HUES48 (cell line): ENCODE measurements around the gene FRRS1.

Source experiments
- H3K27ac ChIP-seq: one replicate; pipeline ENCODE4 v1.7.0; 2013; ENCODE audit warnings: low read depth, low read length, inconsistent platforms
- H3K27me3 ChIP-seq: 2 replicates; pipeline ENCODE4 v1.6.1; 2013; ENCODE audit warnings: mild to moderate bottlenecking, low read length; ENCODE audit not compliant: control insufficient read depth, insufficient read depth
- H3K36me3 ChIP-seq: 2 replicates; pipeline ENCODE4 v1.6.1; 2013; ENCODE audit warnings: low read length; ENCODE audit not compliant: control insufficient read depth, insufficient read depth
- H3K4me1 ChIP-seq: 2 replicates; pipeline ENCODE4 v1.6.1; 2013; ENCODE audit warnings: mild to moderate bottlenecking, low read length; ENCODE audit not compliant: control insufficient read depth, insufficient read depth
- H3K4me3 ChIP-seq: 2 replicates; pipeline ENCODE4 v1.5.1; 2013; ENCODE audit warnings: mild to moderate bottlenecking, low read depth, low read length
- H3K9ac ChIP-seq: 2 replicates; pipeline ENCODE4 v1.6.1; 2013; ENCODE audit warnings: mild to moderate bottlenecking, low read depth, low read length, moderate library complexity
- H3K9me3 ChIP-seq: 2 replicates; pipeline ENCODE4 v1.6.1; 2013; ENCODE audit warnings: low read length; ENCODE audit not compliant: control insufficient read depth, insufficient read depth

The FRRS1 gene

DNA sequence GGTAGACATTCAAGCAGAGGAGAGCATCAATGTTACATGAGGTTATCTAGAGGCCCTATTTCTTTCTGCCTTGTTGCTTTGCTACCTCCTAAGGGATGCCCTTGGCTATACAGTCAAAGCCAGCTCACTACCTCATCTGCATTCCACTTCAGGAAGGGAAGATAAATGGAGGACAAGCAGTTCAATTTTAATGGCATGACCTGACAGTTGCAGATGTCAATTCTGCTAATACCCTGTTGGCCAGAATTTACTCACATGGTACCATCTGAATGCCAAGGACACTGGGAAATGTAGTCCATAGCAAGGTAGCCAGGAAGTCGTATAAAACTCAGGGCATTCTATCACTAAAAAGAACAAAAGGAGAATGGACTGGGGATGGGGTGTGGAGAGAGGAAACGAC lies 89.0 kb downstream of the FRRS1 start:
- Histone ChIP-seq H3K27me3 (no peaks in the 10 kb centered on the region), H3K4me3 (no peak overlapping the region), H3K9me3 (no peaks in the 10 kb centered on the region), H3K36me3 (no peaks in the 10 kb centered on the region), H3K9ac (no peak overlapping the region), H3K4me1 (no peaks in the 10 kb centered on the region), H3K27ac (no peak overlapping the region)

DNA sequence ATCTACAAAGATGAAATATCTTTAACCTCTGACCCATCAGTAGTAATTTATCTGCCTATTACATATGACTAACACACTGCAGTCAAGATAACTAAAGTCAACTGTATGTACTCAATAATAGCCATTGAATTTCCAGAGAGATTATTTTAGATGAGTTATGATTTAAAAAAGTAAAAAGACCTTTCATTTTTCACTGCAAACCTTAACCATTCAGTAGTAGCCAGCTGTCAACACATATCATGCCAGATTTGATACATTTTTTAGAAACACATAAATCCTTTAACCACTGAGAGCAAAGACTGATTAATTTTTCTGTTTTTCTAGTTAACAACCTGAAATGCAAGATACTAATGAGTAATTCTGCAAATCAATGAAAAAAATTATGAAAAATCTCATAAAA lies 89.6 kb downstream of the FRRS1 start:
- no peaks in the 10 kb centered on the region for H3K36me3 ChIP-seq
- H3K9me3 ChIP-seq: no peaks in the 10 kb centered on the region
- no peak overlapping the region for H3K27ac ChIP-seq
- H3K4me3 ChIP-seq: no peak overlapping the region
- no peaks in the 10 kb centered on the region for H3K27me3 ChIP-seq
- H3K4me1 ChIP-seq: no peaks in the 10 kb centered on the region
- H3K9ac ChIP-seq: no peak overlapping the region

DNA sequence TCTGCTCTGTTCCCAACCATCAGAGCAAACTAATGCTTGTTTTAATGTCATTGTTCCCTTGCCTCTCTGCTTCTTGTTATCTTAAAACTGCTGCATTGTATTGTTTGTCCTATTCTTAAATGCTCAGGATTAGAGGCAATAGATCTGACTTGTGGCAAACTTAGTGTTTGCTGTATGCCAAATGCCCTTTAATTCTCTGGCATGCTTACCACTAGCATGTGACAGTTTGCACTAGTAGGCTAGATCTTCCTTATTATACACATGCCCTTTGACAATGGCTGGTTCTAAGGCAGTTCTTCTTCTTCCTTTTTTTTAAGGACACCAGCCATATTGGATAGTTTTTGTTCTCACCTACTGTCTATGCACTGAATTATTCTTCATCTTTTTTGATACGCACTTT lies 90.4 kb downstream of the FRRS1 start:
- no peak overlapping the region for H3K27ac ChIP-seq
- H3K27me3 ChIP-seq: no peaks in the 10 kb centered on the region
- H3K9ac ChIP-seq: no peak overlapping the region
- no peaks in the 10 kb centered on the region for H3K9me3 ChIP-seq
- H3K4me3 ChIP-seq: no peak overlapping the region
- H3K36me3 ChIP-seq: no peaks in the 10 kb centered on the region
- H3K4me1 ChIP-seq: no peaks in the 10 kb centered on the region

DNA sequence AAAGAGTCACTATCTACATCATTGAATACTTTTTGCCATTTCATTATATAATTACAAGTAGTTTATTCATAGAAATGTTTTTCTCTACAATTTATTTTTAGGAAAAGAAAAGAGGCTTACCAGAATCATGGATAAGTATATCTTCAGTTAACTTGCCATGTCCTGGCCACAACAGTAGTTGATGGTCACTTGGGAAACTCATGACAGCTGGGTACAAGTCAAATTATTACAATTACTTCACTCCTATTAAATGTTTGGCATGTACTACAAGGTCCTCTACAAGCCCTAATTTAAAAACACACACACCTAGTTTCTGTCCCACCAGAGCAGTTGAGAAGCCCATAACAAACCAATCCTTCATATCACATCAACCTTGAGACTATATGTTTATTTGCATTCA lies 91.1 kb downstream of the FRRS1 start:
- no peak overlapping the region for H3K9ac ChIP-seq
- H3K4me1 ChIP-seq: no peaks in the 10 kb centered on the region
- no peak overlapping the region for H3K4me3 ChIP-seq
- no peaks in the 10 kb centered on the region for H3K9me3 ChIP-seq
- no peaks in the 10 kb centered on the region for H3K27me3 ChIP-seq
- H3K36me3 ChIP-seq: no peaks in the 10 kb centered on the region
- no peak overlapping the region for H3K27ac ChIP-seq

DNA sequence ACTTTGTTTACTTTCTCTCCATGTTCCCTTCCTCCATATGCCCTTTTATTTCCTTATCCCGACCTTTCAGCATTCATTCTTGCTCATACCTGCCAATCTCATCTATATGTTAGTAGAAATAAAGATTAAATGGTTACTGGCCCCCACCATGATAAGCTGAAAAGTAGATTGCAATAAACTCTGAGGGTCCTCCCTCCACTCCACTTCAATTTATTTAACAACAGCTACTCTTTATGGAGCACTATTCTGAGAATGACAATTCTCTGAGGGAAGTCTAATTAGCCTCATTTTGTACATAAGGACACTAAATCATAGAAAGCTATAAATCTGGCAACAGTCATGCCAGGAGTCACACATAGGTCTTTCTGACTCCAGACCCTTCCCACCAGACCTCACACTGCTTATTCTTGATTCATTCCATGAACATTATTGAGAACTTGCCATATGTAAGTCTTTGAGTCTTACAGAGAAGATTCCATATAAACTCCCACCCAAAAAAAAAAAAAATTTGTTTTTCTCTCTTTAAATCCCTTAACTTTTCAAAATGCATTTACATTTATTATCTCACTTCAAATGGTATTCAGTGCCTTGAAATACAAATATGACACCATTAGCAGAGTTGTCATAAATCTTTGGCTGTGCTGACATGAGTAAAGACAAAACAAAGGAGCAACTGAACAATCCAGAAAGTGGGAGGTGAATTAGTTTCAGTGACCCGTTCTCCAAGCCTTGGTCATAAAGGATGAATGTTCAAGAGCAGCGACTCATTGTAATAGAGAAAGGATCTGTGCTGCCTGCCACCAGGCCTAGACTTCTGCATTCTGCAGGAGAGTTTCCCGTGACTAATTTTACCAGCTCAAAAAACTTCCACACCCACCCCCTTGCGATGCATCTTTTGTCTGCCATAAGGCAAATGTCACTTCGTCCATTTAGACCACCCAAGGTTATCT lies 92.0 kb downstream of the FRRS1 start:
- Histone ChIP-seq H3K9me3 (no peaks in the 10 kb centered on the region), H3K4me3 (no peak overlapping the region), H3K27me3 (no peaks in the 10 kb centered on the region), H3K27ac (no peak overlapping the region), H3K36me3 (no peaks in the 10 kb centered on the region), H3K9ac (no peak overlapping the region), H3K4me1 (no peaks in the 10 kb centered on the region)

DNA sequence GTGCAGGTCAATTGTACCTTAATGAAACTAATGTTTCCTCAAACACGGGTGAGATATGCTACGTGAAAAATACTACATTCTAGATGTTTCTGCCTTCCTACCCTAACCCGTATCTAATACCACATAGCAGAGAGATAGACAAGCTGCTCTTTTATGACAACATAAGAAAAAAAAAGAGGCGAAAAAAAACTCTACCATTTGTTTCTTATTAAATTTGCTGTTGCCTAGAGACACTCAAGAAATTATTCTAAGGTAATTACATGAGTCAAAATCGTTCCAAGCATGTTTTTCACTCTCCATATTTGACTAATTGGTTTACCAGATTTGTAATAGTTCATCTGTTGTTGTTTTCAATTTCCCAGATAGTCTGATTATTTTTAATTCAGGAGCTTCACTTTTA lies 93.1 kb downstream of the FRRS1 start:
- no peak overlapping the region for H3K9ac ChIP-seq
- no peaks in the 10 kb centered on the region for H3K9me3 ChIP-seq
- no peaks in the 10 kb centered on the region for H3K36me3 ChIP-seq
- H3K4me1 ChIP-seq: no peaks in the 10 kb centered on the region
- H3K4me3 ChIP-seq: no peak overlapping the region
- no peak overlapping the region for H3K27ac ChIP-seq
- H3K27me3 ChIP-seq: no peaks in the 10 kb centered on the region

DNA sequence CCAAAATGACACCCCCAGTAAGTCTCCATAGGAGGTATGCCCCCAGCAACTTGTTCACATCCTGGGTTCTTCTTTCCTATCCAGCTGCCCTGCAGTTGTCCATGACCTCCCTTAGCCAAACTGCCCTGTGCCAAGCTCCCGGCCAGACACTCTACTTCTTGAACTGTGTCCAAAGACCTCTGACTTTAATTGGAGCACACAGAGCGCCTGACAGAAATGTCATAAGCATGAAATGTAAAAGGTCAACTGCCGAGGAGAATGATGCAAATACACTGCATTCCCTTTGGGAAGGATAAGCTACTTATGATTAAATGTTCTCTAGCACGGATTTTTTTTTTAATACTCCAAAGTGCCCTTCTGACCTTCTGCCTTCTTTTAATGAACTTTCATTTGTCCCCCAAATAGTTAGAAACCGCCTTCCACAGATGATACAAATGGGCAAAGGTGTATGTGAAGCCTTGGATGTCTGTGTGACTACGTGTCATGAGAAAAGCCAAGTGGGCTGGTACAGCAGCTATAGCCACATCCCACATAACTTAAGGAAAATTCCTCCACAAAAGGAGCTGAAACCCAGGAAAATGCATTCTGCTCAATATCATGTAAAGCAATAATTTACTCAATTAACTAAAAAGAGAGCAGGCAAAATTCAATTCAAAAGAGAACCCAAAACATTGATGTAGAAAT lies 93.8 kb downstream of the FRRS1 start:
- Histone ChIP-seq H3K27me3 (no peaks in the 10 kb centered on the region), H3K27ac (no peak overlapping the region), H3K36me3 (no peaks in the 10 kb centered on the region), H3K4me1 (no peaks in the 10 kb centered on the region), H3K4me3 (no peak overlapping the region), H3K9ac (no peak overlapping the region), H3K9me3 (no peaks in the 10 kb centered on the region)

DNA sequence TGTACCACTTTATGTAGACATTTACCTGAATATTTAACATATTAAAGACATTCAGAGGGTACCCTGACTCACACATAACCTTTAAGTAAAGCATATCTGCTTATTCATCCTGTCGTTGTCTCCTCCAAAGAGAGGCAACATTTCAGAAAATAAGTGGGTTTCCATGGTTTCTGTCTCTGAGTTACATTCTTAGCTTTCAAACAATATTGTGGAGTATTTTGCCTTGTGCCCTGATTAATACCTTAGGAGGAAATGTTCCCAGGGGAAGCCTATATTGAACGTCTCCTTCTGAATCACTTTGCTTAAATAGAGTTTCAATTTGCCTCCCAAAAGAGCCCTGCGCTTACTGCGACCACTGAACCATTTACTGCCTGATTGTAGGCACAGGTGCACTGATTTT lies 94.4 kb downstream of the FRRS1 start:
- Histone ChIP-seq H3K36me3 (no peaks in the 10 kb centered on the region), H3K9ac (no peak overlapping the region), H3K27ac (no peak overlapping the region), H3K4me3 (no peak overlapping the region), H3K27me3 (no peaks in the 10 kb centered on the region), H3K4me1 (no peaks in the 10 kb centered on the region), H3K9me3 (no peaks in the 10 kb centered on the region)

DNA sequence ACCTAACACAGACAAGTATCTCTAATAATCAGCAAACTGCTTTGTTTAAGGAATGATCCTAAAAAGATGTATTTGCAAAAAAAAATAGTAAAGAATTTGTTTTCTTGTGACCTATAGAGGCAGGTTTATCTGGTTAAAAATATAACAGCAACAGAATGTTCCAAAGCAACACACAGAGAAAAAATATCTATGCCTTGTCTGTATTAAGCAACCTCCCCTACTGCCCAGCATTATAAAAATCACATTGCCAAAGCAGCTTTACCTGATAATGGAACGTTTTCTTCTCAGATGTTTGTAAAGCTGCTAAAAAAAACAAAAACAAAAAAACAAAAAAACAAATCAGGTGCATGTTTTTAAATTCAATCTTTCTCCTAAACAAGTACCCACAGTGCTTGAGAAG lies 95.9 kb downstream of the FRRS1 start:
- H3K9ac ChIP-seq: no peak overlapping the region
- H3K9me3 ChIP-seq: no peaks in the 10 kb centered on the region
- no peak overlapping the region for H3K4me3 ChIP-seq
- H3K27me3 ChIP-seq: no peaks in the 10 kb centered on the region
- H3K4me1 ChIP-seq: 0 out of 2 replicates have a peak, but pooled peaks cover 5% of the 10 kb centered on the region
- H3K36me3 ChIP-seq: no peaks in the 10 kb centered on the region
- no peak overlapping the region for H3K27ac ChIP-seq

DNA sequence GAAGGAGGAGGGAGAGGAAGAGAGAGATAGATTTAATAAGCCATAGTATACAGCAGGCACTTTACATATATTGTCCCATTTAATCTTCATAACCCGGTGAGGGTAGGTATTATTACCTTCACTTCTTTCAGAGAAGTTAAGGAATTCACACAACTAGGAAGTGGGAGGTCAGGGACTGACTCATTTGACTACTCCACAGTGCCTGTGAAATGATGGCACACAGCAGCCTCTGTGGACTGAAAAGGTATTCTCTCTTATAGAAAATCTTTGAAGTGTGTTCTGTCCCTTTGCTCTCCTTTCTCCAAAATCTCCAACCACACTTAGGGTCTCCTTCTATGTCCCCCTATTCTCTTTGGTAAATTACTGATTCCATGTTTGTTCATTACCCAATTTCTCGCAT lies 96.6 kb downstream of the FRRS1 start:
- 0 out of 2 replicates have a peak, but pooled peaks cover 5% of the 10 kb centered on the region for H3K4me1 ChIP-seq
- no peaks in the 10 kb centered on the region for H3K36me3 ChIP-seq
- no peak overlapping the region for H3K4me3 ChIP-seq
- H3K9ac ChIP-seq: no peak overlapping the region
- no peaks in the 10 kb centered on the region for H3K9me3 ChIP-seq
- H3K27ac ChIP-seq: no peak overlapping the region
- no peaks in the 10 kb centered on the region for H3K27me3 ChIP-seq

DNA sequence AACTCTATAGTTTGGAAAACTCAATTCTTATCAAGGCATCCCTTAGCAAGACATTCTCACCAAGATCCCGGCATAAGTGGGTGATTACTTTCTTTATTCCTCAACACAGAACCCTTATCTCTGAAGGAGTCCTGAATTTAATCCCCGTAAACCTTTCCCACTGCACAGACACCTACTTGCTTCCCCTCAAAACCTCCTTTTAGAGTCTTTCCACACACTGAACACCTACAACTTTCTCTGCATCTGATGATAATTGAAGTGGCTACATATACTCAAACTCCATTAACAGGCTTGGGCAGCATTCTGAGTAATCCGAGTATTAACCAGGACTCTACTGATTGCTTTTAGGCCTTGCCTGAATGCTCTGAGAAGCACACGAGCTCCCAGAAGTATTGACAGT lies 97.1 kb downstream of the FRRS1 start:
- no peaks in the 10 kb centered on the region for H3K9me3 ChIP-seq
- H3K27ac ChIP-seq: no peak overlapping the region
- 0 out of 2 replicates have a peak, but pooled peaks cover 5% of the 10 kb centered on the region for H3K4me1 ChIP-seq
- no peaks in the 10 kb centered on the region for H3K36me3 ChIP-seq
- no peak overlapping the region for H3K4me3 ChIP-seq
- no peak overlapping the region for H3K9ac ChIP-seq
- H3K27me3 ChIP-seq: no peaks in the 10 kb centered on the region
